Astrocyte (in vitro differentiated cells and primary cell): ENCODE results near the gene PHC2. TPM values are rescaled to one million over a fixed set of nuclear protein-coding genes. Genes with fewer than 3 reads are reported as not detected.

Experiments
- DNase-seq: peaks from one replicate; pipeline ENCODE4 v3.0.0-alpha.2; 2010; ENCODE audit warnings: low read depth
- FAIRE-seq: peaks from 2 replicates; lab custom pipeline; 2011; peaks lifted over from hg19 to GRCh38; lab: Jason Lieb, UNC
- H2AFZ ChIP-seq: 2 replicates; pipeline ENCODE4 v1.6.0; 2012; ENCODE audit warnings: low read depth, low read length, inconsistent platforms
- H3K27ac ChIP-seq: 2 replicates; pipeline ENCODE4 v1.5.1; 2011; ENCODE audit warnings: low read depth, low read length, inconsistent platforms
- H3K27me3 ChIP-seq: 2 replicates; pipeline ENCODE4 v1.6.0; 2011; ENCODE audit warnings: low read length, inconsistent platforms; ENCODE audit not compliant: insufficient read depth
- H3K36me3 ChIP-seq: 2 replicates; pipeline ENCODE4 v1.5.1; 2011; ENCODE audit warnings: low read length, inconsistent platforms; ENCODE audit not compliant: insufficient read depth
- H3K4me1 ChIP-seq: 2 replicates; pipeline ENCODE4 v1.5.1; 2011; ENCODE audit warnings: low read length, inconsistent platforms; ENCODE audit not compliant: insufficient read depth
- H3K4me2 ChIP-seq: 2 replicates; pipeline ENCODE4 v1.6.0; 2012; ENCODE audit warnings: low read length, inconsistent platforms
- H3K4me3 ChIP-seq: 2 replicates; pipeline ENCODE4 v1.5.1; 2011; ENCODE audit warnings: low read depth, mild to moderate bottlenecking, low read length, inconsistent platforms; ENCODE audit not compliant: insufficient read depth
- H3K79me2 ChIP-seq: 2 replicates; pipeline ENCODE4 v1.6.0; 2012; ENCODE audit warnings: mild to moderate bottlenecking, low read length, inconsistent platforms; ENCODE audit not compliant: insufficient read depth
- H3K9ac ChIP-seq: 2 replicates; pipeline ENCODE4 v1.6.0; 2012; ENCODE audit warnings: mild to moderate bottlenecking, low read length, inconsistent platforms
- H3K9me3 ChIP-seq: 2 replicates; pipeline ENCODE4 v1.5.1; 2012; ENCODE audit warnings: low read depth, mild to moderate bottlenecking, low read length, inconsistent platforms; ENCODE audit not compliant: insufficient read depth
- H4K20me1 ChIP-seq: 2 replicates; pipeline ENCODE4 v1.6.0; 2012; ENCODE audit warnings: low read length, inconsistent platforms; ENCODE audit not compliant: insufficient read depth
- H3K27ac Mint-ChIP-seq: one replicate; pipeline ENCODE4 v1.8.0; 2021; ENCODE audit warnings: mild to moderate bottlenecking, mixed read lengths; ENCODE audit not compliant: unreplicated experiment
- H3K27me3 Mint-ChIP-seq: one replicate; pipeline ENCODE4 v1.8.0; 2021; ENCODE audit warnings: low read depth, mixed read lengths; ENCODE audit not compliant: unreplicated experiment
- H3K36me3 Mint-ChIP-seq: one replicate; pipeline ENCODE4 v1.8.0; 2021; ENCODE audit warnings: low read depth, mixed read lengths; ENCODE audit not compliant: unreplicated experiment
- H3K4me1 Mint-ChIP-seq: one replicate; pipeline ENCODE4 v1.8.0; 2021; ENCODE audit warnings: low read depth, mixed read lengths; ENCODE audit not compliant: unreplicated experiment
- H3K4me3 Mint-ChIP-seq: one replicate; pipeline ENCODE4 v1.8.0; 2021; ENCODE audit warnings: mild to moderate bottlenecking, moderate library complexity, mixed read lengths; ENCODE audit not compliant: unreplicated experiment
- H3K9me3 Mint-ChIP-seq: one replicate; pipeline ENCODE4 v1.8.0; 2021; ENCODE audit warnings: mild to moderate bottlenecking, mixed read lengths; ENCODE audit not compliant: unreplicated experiment
- CTCF ChIP-seq: IDR thresholded peaks from 2 replicates; pipeline ENCODE4 v1.5.1; 2011; ENCODE audit warnings: low read depth, mild to moderate bottlenecking, inconsistent platforms, low read length, moderate library complexity; ENCODE audit not compliant: insufficient read depth
- EZH2 ChIP-seq: IDR thresholded peaks from 2 replicates; pipeline ENCODE4 v1.6.1; 2012; ENCODE audit warnings: mild to moderate bottlenecking, low read length, inconsistent platforms; ENCODE audit not compliant: insufficient read depth
- total RNA-seq: library from RNA; stranded (reverse); gene quantifications from 2 replicates; pipeline ENCODE4 v1.2.1, GENCODE V29; 2021

The PHC2 gene
- total RNA-seq, 1 donor from 2014 or later, result 113 TPM

GRCh38 chr1:33346533-33346926, 84.4 kb downstream of the PHC2 start:
- peaks cover 66% of the 10 kb centered on the region for H3K4me1 ChIP-seq
- peak overlapping the region; percentile 93 for H3K4me2 ChIP-seq
- no peak overlapping the region for H2AFZ ChIP-seq
- Mint-ChIP-seq H3K9me3 (no peaks in the 10 kb centered on the region), H3K36me3 (peaks cover 12% of the 10 kb centered on the region), H3K27me3 (no peaks in the 10 kb centered on the region), H3K4me1 (peaks cover 64% of the 10 kb centered on the region), H3K4me3 (peak overlapping the region; percentile 86), H3K27ac (peak overlapping the region; percentile 96)
- H3K79me2 ChIP-seq, result peaks cover 80% of the 10 kb centered on the region
- DNase-seq (no peak), FAIRE-seq (no peak)
- peaks cover 21% of the 10 kb centered on the region for H3K36me3 ChIP-seq
- H3K4me3 ChIP-seq, result peak overlapping the region; percentile 94
- H3K27me3 ChIP-seq, result no peaks in the 10 kb centered on the region
- peak overlapping the region; percentile 89 for H3K9ac ChIP-seq
- H3K27ac ChIP-seq, result peak overlapping the region; percentile 87
- H4K20me1 ChIP-seq, result peaks cover 63% of the 10 kb centered on the region
- TF ChIP-seq CTCF (no peak), EZH2 (no peak)
- H3K9me3 ChIP-seq, result no peaks in the 10 kb centered on the region

- Mint-ChIP-seq H3K27me3 (no peaks in the 10 kb centered on the region), H3K9me3 (no peaks in the 10 kb centered on the region), H3K4me1 (peaks cover 70% of the 10 kb centered on the region), H3K36me3 (peaks cover 16% of the 10 kb centered on the region), H3K4me3 (peak overlapping the region; percentile 86), H3K27ac (peak overlapping the region; percentile 84)
- no peaks in the 10 kb centered on the region for H3K27me3 ChIP-seq
- H3K4me1 ChIP-seq, result peaks cover 72% of the 10 kb centered on the region
- H4K20me1 ChIP-seq, result peaks cover 78% of the 10 kb centered on the region
- H3K9ac ChIP-seq, result no peak overlapping the region
- H3K4me3 ChIP-seq, result peak overlapping the region; percentile 94
- TF ChIP-seq CTCF (no peak), EZH2 (no peak)
- peaks cover 95% of the 10 kb centered on the region for H3K79me2 ChIP-seq
- no peak overlapping the region for H2AFZ ChIP-seq
- H3K27ac ChIP-seq, result peak overlapping the region; percentile 2
- DNase-seq (no peak), FAIRE-seq (no peak)
- peak overlapping the region; percentile 93 for H3K4me2 ChIP-seq
- H3K36me3 ChIP-seq, result peaks cover 28% of the 10 kb centered on the region
- H3K9me3 ChIP-seq, result no peaks in the 10 kb centered on the region
Measured at GRCh38 chr1:33344896-33345560, 85.9 kb downstream of the PHC2 start.

GRCh38 chr1:33343539-33343938, 87.4 kb downstream of the PHC2 start:
- H3K9ac ChIP-seq, result peak overlapping the region; percentile 24
- H4K20me1 ChIP-seq, result peaks cover 87% of the 10 kb centered on the region
- no peak overlapping the region for H3K4me3 ChIP-seq
- Mint-ChIP-seq H3K36me3 (peaks cover 16% of the 10 kb centered on the region), H3K4me1 (peaks cover 84% of the 10 kb centered on the region), H3K9me3 (no peaks in the 10 kb centered on the region), H3K4me3 (peak overlapping the region; percentile 51), H3K27me3 (no peaks in the 10 kb centered on the region), H3K27ac (peak overlapping the region; percentile 70)
- no peaks in the 10 kb centered on the region for H3K27me3 ChIP-seq
- no peaks in the 10 kb centered on the region for H3K9me3 ChIP-seq
- H3K4me1 ChIP-seq, result peaks cover 86% of the 10 kb centered on the region
- no peak for FAIRE-seq
- peaks cover 34% of the 10 kb centered on the region for H3K36me3 ChIP-seq
- peak; percentile 73 for DNase-seq
- peak overlapping the region; percentile 16 for H3K27ac ChIP-seq
- TF ChIP-seq CTCF (no peak), EZH2 (no peak)
- H2AFZ ChIP-seq, result no peak overlapping the region
- peaks cover 100% of the 10 kb centered on the region for H3K79me2 ChIP-seq
- H3K4me2 ChIP-seq, result peak overlapping the region; percentile 28
